ENCODE results near the gene FASLG. TPM values are rescaled to one million over a fixed set of nuclear protein-coding genes. Genes with fewer than 3 reads are reported as not detected.
"Not testable (repeated sequence)": the region's sequence is repeated elsewhere in the genome, so short reads cannot be mapped to it uniquely, and the experiment has no call there.

Gene FASLG
- total and polyA plus RNA-seq, 4 donors: 0.14 to 0.61 (median 0.30) TPM

DNA sequence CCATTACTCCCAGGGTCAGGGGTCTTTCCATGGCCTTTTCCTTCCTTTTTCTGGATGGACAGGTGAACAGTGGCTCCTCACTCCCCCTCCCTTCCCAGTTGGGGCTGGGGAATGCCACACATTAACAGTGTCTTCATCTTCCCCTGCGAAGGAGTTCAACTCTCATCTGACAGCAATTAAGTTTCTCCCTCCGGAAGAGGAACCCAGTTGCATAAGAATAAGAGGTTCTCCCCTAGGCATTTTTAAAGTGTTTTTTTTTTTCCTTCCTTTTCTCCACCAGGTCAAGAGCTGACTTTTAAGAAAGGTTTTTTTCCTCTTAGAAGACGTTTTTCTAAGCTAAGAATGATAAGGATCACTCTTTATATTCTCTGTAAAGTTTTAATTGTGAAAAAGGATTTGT lies 42.3 kb upstream of the FASLG start:
- no peak overlapping the region for H3K9ac ChIP-seq (ENCODE audit: low read depth in 1 of 2, low read length in 2 of 2)
- no peak overlapping the region for H3K4me3 ChIP-seq (ENCODE audit: low read depth in 1 of 3, low read length in 3 of 3)
- TF ChIP-seq JUND (IDR thresholded peaks at IDR 0.05) (no peak), HNF4A (conservative IDR thresholded peaks at IDR 0.05) (no peak), HNF4G (IDR thresholded peaks at IDR 0.05) (no peak)
- H3K36me3 ChIP-seq (ENCODE audit: control insufficient read depth in 4 of 4, insufficient read depth in 3 of 4, low read depth in 1 of 4, low read length in 3 of 4): no peaks in the 10 kb centered on the region
- H3K27ac ChIP-seq (ENCODE audit: low read depth in 1 of 2, low read length in 2 of 2): no peak overlapping the region
- no peaks in the 10 kb centered on the region for H3K27me3 ChIP-seq (ENCODE audit: control insufficient read depth in 4 of 4, insufficient read depth in 4 of 4, low read length in 3 of 4)
- 57% methylated on average over 3 of the region's 3 CpGs for WGBS
- no peaks in the 10 kb centered on the region for H3K4me1 ChIP-seq (ENCODE audit: control insufficient read depth in 4 of 4, insufficient read depth in 4 of 4, low read length in 3 of 4)
- no peak for DNase-seq (ENCODE audit: low spot score)
- peaks cover 0 to 11% (median 6%) of the 10 kb centered on the region in 4 donors for H3K9me3 ChIP-seq (ENCODE audit: control insufficient read depth in 4 of 4, low read length in 3 of 4)

DNA sequence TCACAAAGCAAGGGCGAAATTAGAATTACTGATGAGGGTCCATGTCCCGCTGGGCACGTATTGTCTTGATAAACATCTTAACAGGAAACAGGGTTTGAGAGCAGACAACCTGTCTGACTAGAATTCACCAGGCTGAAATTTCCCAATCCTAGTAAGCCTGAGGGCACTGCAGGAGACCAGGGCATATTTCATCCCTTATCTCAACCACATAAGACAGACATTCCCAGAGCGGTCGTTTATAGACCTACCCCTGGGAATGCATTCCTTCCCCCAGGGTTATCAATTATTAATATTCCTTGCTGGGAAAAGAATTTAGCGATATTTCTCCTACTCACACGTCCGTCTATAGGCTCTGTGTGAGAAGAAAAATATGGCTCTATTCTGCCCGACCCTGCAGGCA lies 38.3 kb upstream of the FASLG start:
- not testable (repeated sequence) for H3K27me3 ChIP-seq (ENCODE audit: control insufficient read depth in 4 of 4, insufficient read depth in 4 of 4, low read length in 3 of 4); H3K27ac ChIP-seq (ENCODE audit: low read depth in 1 of 2, low read length in 2 of 2); H3K36me3 ChIP-seq (ENCODE audit: control insufficient read depth in 4 of 4, insufficient read depth in 3 of 4, low read depth in 1 of 4, low read length in 3 of 4); DNase-seq (ENCODE audit: low spot score); H3K4me3 ChIP-seq (ENCODE audit: low read depth in 1 of 3, low read length in 3 of 3); H3K4me1 ChIP-seq (ENCODE audit: control insufficient read depth in 4 of 4, insufficient read depth in 4 of 4, low read length in 3 of 4); H3K9ac ChIP-seq (ENCODE audit: low read depth in 1 of 2, low read length in 2 of 2)
- H3K9me3 ChIP-seq (ENCODE audit: control insufficient read depth in 4 of 4, low read length in 3 of 4): peaks cover 0 to 11% (median 6%) of the 10 kb centered on the region in 4 donors
- WGBS: 93% methylated on average over 9 of the region's 9 CpGs

DNA sequence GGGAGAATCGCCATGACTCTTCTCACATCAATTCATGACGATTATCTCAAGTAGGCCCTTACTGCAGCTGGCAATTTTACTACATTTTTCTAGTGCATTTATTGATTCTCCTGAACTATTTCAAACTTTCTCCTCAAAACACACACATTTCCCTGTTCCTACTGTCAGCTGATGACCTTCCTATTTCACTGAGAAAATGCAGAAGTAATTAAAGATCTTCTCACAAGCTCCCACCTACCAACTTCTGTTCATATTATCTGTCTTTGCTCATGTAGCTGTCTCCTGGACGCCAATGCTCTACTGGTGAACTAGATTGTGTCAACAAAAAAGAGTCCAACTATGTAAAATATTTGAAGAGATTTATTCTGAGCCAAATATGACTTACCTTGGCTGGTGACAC lies 36.4 kb upstream of the FASLG start:
- no peaks in the 10 kb centered on the region for H3K27me3 ChIP-seq (ENCODE audit: control insufficient read depth in 4 of 4, insufficient read depth in 4 of 4, low read length in 3 of 4)
- H3K9me3 ChIP-seq (ENCODE audit: control insufficient read depth in 4 of 4, low read length in 3 of 4): peaks cover 0 to 5% (median 4%) of the 10 kb centered on the region in 4 donors
- no peaks in the 10 kb centered on the region for H3K4me1 ChIP-seq (ENCODE audit: control insufficient read depth in 4 of 4, insufficient read depth in 4 of 4, low read length in 3 of 4)
- TF ChIP-seq FOXA1 (IDR thresholded peaks at IDR 0.05): no peak
- TF ChIP-seq ZBTB33 (IDR thresholded peaks at IDR 0.05): no peak
- no peak for TF ChIP-seq YY1 (IDR thresholded peaks at IDR 0.05)
- TF ChIP-seq NR2F2 (IDR thresholded peaks at IDR 0.05): no peak
- TF ChIP-seq GABPA (IDR thresholded peaks at IDR 0.05 in 1 of 2, conservative IDR thresholded peaks at IDR 0.05 in 1 of 2): no peak
- no peak for TF ChIP-seq EGR1 (IDR thresholded peaks at IDR 0.05; ENCODE audit: low read depth in 2 of 2)
- no peak for TF ChIP-seq RAD21 (IDR thresholded peaks at IDR 0.05)
- TF ChIP-seq, protein P1, sequence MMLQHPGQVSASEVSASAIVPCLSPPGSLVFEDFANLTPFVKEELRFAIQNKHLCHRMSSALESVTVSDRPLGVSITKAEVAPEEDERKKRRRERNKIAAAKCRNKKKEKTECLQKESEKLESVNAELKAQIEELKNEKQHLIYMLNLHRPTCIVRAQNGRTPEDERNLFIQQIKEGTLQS (IDR thresholded peaks at IDR 0.05): no peak
- no peak for TF ChIP-seq HNF4G (IDR thresholded peaks at IDR 0.05)
- TF ChIP-seq HNF4A (conservative IDR thresholded peaks at IDR 0.05): no peak
- no peak for TF ChIP-seq TAF1 (conservative IDR thresholded peaks at IDR 0.05)
- TF ChIP-seq JUND (IDR thresholded peaks at IDR 0.05): no peak
- no peaks in the 10 kb centered on the region for H3K36me3 ChIP-seq (ENCODE audit: control insufficient read depth in 4 of 4, insufficient read depth in 3 of 4, low read depth in 1 of 4, low read length in 3 of 4)
- H3K4me3 ChIP-seq (ENCODE audit: low read depth in 1 of 3, low read length in 3 of 3): no peak overlapping the region
- no peak overlapping the region for H3K27ac ChIP-seq (ENCODE audit: low read depth in 1 of 2, low read length in 2 of 2)
- no peak overlapping the region for H3K9ac ChIP-seq (ENCODE audit: low read depth in 1 of 2, low read length in 2 of 2)
- 64% methylated on average over 3 of the region's 3 CpGs for WGBS
- no peak for DNase-seq (ENCODE audit: low spot score)

GRCh38 chr1:172623748-172624147 lies 35.2 kb upstream of the FASLG start:
- Histone ChIP-seq H3K27ac (ENCODE audit: low read depth in 1 of 2, low read length in 2 of 2) (no peak overlapping the region), H3K4me1 (ENCODE audit: control insufficient read depth in 4 of 4, insufficient read depth in 4 of 4, low read length in 3 of 4) (no peaks in the 10 kb centered on the region), H3K27me3 (ENCODE audit: control insufficient read depth in 4 of 4, insufficient read depth in 4 of 4, low read length in 3 of 4) (no peaks in the 10 kb centered on the region), H3K9me3 (ENCODE audit: control insufficient read depth in 4 of 4, low read length in 3 of 4) (peaks cover 0 to 5% (median 4%) of the 10 kb centered on the region in 4 donors), H3K9ac (ENCODE audit: low read depth in 1 of 2, low read length in 2 of 2) (no peak overlapping the region), H3K4me3 (ENCODE audit: low read depth in 1 of 3, low read length in 3 of 3) (no peak overlapping the region), H3K36me3 (ENCODE audit: control insufficient read depth in 4 of 4, insufficient read depth in 3 of 4, low read depth in 1 of 4, low read length in 3 of 4) (no peaks in the 10 kb centered on the region)
- no peak for DNase-seq (ENCODE audit: low spot score)
- WGBS: 94% methylated on average over 3 of the region's 3 CpGs
- TF ChIP-seq JUND (IDR thresholded peaks at IDR 0.05): no peak
- TF ChIP-seq HNF4A (conservative IDR thresholded peaks at IDR 0.05): no peak
- TF ChIP-seq RXRA (IDR thresholded peaks at IDR 0.05): no peak
